GM23338 (cell line): ENCODE data around the gene SORL1. TPM values are rescaled to one million over a fixed set of nuclear protein-coding genes. Genes with fewer than 3 reads are reported as not detected.

Source experiments
- ATAC-seq: fragments of 200-7000 bp; cut with Tn5 transposase; 3 replicates; pipeline ENCODE4 v1.9.1; 2020
- DNase-seq: peaks from one replicate; pipeline ENCODE4 v3.0.0-alpha.2; 2015; ENCODE audit warnings: low spot score
- H2AFZ ChIP-seq: fragments of 200-600 bp; sonication (generic); 2 replicates; pipeline ENCODE4 v1.8.0; 2016; ENCODE audit warnings: antibody characterized with exemption, mild to moderate bottlenecking, moderate library complexity
- H3F3A ChIP-seq: fragments of 200-600 bp; sonication (generic); replicated peaks from 2 replicates; pipeline ENCODE4 v1.8.0; 2017; ENCODE audit warnings: antibody characterized with exemption, mixed run types, low read depth
- H3K27ac ChIP-seq: fragments of 200-600 bp; sonication (generic); 2 replicates; pipeline ENCODE4 v1.6.1; 2016; ENCODE audit warnings: low read depth
- H3K27me3 ChIP-seq: fragments of 200-600 bp; sonication (generic); 2 replicates; pipeline ENCODE4 v1.8.0; 2016; ENCODE audit warnings: mild to moderate bottlenecking, mixed run types, moderate library complexity; ENCODE audit not compliant: insufficient read depth
- H3K36me3 ChIP-seq: fragments of 200-600 bp; sonication (generic); 2 replicates; pipeline ENCODE4 v1.8.0; 2016; ENCODE audit warnings: mild to moderate bottlenecking; ENCODE audit not compliant: insufficient read depth
- H3K4me1 ChIP-seq: fragments of 200-600 bp; sonication (generic); 2 replicates; pipeline ENCODE4 v1.8.0; 2016; ENCODE audit warnings: mild to moderate bottlenecking, moderate library complexity; ENCODE audit not compliant: insufficient read depth
- H3K4me2 ChIP-seq: fragments of 200-600 bp; sonication (generic); 2 replicates; pipeline ENCODE4 v1.7.1; 2017; ENCODE audit warnings: mixed run types
- H3K4me3 ChIP-seq: fragments of 200-600 bp; sonication (generic); 2 replicates; pipeline ENCODE4 v1.6.1; 2016; ENCODE audit warnings: mixed run types
- H3K79me2 ChIP-seq: fragments of 200-600 bp; sonication (generic); replicated peaks from 2 replicates; pipeline ENCODE4 v1.8.0; 2017; ENCODE audit warnings: mild to moderate bottlenecking; ENCODE audit not compliant: insufficient read depth
- H3K9me2 ChIP-seq: fragments of 200-600 bp; sonication (generic); 2 replicates; pipeline ENCODE4 v1.8.0; 2017; ENCODE audit not compliant: insufficient read depth
- H4K20me1 ChIP-seq: fragments of 200-600 bp; sonication (generic); replicated peaks from 2 replicates; pipeline ENCODE4 v1.8.0; 2017; ENCODE audit warnings: mild to moderate bottlenecking; ENCODE audit not compliant: insufficient read depth
- H3K27ac Mint-ChIP-seq: 2 replicates; pipeline ENCODE4 v1.8.0; 2020; ENCODE audit warnings: inconsistent platforms, mild to moderate bottlenecking, moderate library complexity, mixed read lengths
- H3K27me3 Mint-ChIP-seq: 3 replicates; pipeline ENCODE4 v1.8.0; 2022; ENCODE audit warnings: low read depth, mild to moderate bottlenecking, moderate library complexity, mixed read lengths, inconsistent platforms; ENCODE audit not compliant: insufficient read depth, poor library complexity
- H3K36me3 Mint-ChIP-seq: 3 replicates; pipeline ENCODE4 v1.8.0; 2021; ENCODE audit warnings: low read depth, mild to moderate bottlenecking, inconsistent platforms, moderate library complexity, mixed read lengths
- H3K4me1 Mint-ChIP-seq: 3 replicates; pipeline ENCODE4 v1.8.0; 2020; ENCODE audit warnings: mild to moderate bottlenecking, inconsistent platforms, mixed read lengths
- H3K4me3 Mint-ChIP-seq: 3 replicates; pipeline ENCODE4 v1.8.0; 2021; ENCODE audit warnings: moderate library complexity, mild to moderate bottlenecking, inconsistent platforms, mixed read lengths
- H3K9me3 Mint-ChIP-seq: 3 replicates; pipeline ENCODE4 v1.8.0; 2020; ENCODE audit warnings: moderate library complexity, mild to moderate bottlenecking, inconsistent platforms, mixed read lengths
- CREB1 ChIP-seq: fragments of 250-450 bp; sonication (Bioruptor Pico); IDR thresholded peaks from 2 replicates; pipeline ENCODE4 v1.5.0; 2020; ENCODE audit warnings: low read depth, mild to moderate bottlenecking, moderate library complexity
- EZH2phosphoT487 ChIP-seq: fragments of 200-600 bp; sonication (generic); IDR thresholded peaks from one replicate; pipeline ENCODE4 v1.8.1; 2018; ENCODE audit warnings: antibody characterized with exemption; ENCODE audit not compliant: unreplicated experiment
- JUNB ChIP-seq: IDR thresholded peaks from one replicate; pipeline ENCODE4 v1.6.1; 2016; ENCODE audit warnings: antibody characterized with exemption; ENCODE audit not compliant: unreplicated experiment
- NANOG ChIP-seq: IDR thresholded peaks from 2 replicates; pipeline ENCODE4 v1.6.1; 2016; ENCODE audit warnings: antibody characterized with exemption, borderline replicate concordance
- STAT1 ChIP-seq: IDR thresholded peaks from one replicate; pipeline ENCODE4 v1.6.1; 2016; ENCODE audit warnings: antibody characterized with exemption; ENCODE audit not compliant: unreplicated experiment
- ZNF114 ChIP-seq: fragments of 250-450 bp; sonication (Bioruptor Pico); IDR thresholded peaks from 2 replicates; pipeline ENCODE4 v1.5.0; 2020; ENCODE audit warnings: mild to moderate bottlenecking, moderate library complexity
- polyA plus RNA-seq: library from polyadenylated mRNA; unstranded; fragments of >200 nt; fragmentation: Nextera tagmentation; extraction: Ambion mirVana; gene quantifications from 2 replicates; pipeline ENCODE4 v1.2.1, GENCODE V29; 2016
- total RNA-seq: library from RNA; depleted of rRNA; stranded (reverse); fragments of >200 nt; shearing (Covaris generic); gene quantifications from 2 replicates; pipeline ENCODE4 v1.2.3, GENCODE V29; 2014
- TF ChIP-seq, protein P1 (sequence below): fragments of 250-450 bp; sonication (Bioruptor Pico); IDR thresholded peaks from 2 replicates; pipeline ENCODE4 v1.5.0; 2020; ENCODE audit warnings: mild to moderate bottlenecking, moderate library complexity
- TF ChIP-seq, protein P2 (sequence below), 2 experiments: fragments of 200-600 bp in 1 of 2; sonication (generic) in 1 of 2; conservative IDR thresholded peaks; 2 replicates each; pipeline versions ENCODE4 v1.5.1 to v1.6.1; 2016 to 2017; ENCODE audit warnings: antibody characterized with exemption in 2 of 2, low read depth in 2 of 2, mild to moderate bottlenecking in 2 of 2, moderate library complexity in 1 of 2
- TF ChIP-seq, protein P3 (sequence below): IDR thresholded peaks from 2 replicates; pipeline ENCODE4 v1.6.1; 2016; ENCODE audit warnings: antibody characterized with exemption
- TF ChIP-seq, protein P4 (sequence below): IDR thresholded peaks from one replicate; pipeline ENCODE4 v1.6.1; 2018; ENCODE audit warnings: antibody characterized with exemption; ENCODE audit not compliant: unreplicated experiment

SORL1 gene
- total and polyA plus RNA-seq, 2 experiments from 2014 or later: 23.0 to 78.8 TPM

DNA sequence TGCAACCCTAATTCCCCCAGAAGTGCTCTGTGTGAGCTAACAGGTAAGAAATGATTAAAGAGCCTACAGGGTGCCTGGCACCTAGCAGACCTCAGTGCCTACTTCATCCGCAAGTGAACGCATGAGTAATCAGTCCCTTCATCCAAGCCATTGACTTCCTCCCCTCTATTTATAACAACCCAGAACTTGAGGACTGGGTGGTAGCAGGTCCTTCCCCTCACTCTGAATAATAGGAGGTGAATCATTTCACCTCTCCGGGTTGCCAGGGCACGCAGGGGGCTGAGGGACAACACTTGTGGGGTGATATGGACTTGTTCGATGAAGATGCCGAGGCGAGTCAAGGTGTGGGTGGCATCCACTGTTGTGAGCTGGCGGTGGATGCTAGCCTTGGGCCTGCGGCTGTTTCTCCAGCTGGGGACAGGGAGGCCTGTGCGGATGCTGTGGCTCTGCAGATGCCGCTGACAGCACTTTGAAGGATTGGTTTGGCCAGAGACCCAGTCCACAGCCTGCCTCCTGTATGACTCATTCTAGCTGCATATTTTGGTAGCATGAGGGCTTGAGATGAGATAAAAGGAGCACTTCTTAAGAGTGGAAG is 12.3 kb downstream of the SORL1 start:
- Mint-ChIP-seq H3K27ac (peak overlapping the region; percentile 56; the same call in 1 of the 2 replicates), H3K27me3 (peaks cover 16% of the 10 kb centered on the region), H3K4me3 (no peak overlapping the region), H3K9me3 (no peaks in the 10 kb centered on the region), H3K36me3 (peaks cover 9% of the 10 kb centered on the region; the same call in 2 of the 3 replicates), H3K4me1 (peaks cover 88% of the 10 kb centered on the region)
- no peak for DNase-seq
- H3F3A ChIP-seq: peaks cover 5% of the 10 kb centered on the region; the same call in 1 of the 2 replicates
- peaks cover 91% of the 10 kb centered on the region for H3K4me1 ChIP-seq
- peak overlapping the region; percentile 93; the same call in 1 of the 2 replicates for H3K27ac ChIP-seq
- no peak overlapping the region for H2AFZ ChIP-seq
- 0 out of 3 replicates have a peak, but pooled peaks have one; percentile 4 for ATAC-seq
- H3K36me3 ChIP-seq: peaks cover 3% of the 10 kb centered on the region; the same call in 1 of the 2 replicates
- H3K9me2 ChIP-seq: no peaks in the 10 kb centered on the region
- H3K4me3 ChIP-seq: no peak overlapping the region
- peaks cover 98% of the 10 kb centered on the region for H3K79me2 ChIP-seq
- TF ChIP-seq, protein P1, sequence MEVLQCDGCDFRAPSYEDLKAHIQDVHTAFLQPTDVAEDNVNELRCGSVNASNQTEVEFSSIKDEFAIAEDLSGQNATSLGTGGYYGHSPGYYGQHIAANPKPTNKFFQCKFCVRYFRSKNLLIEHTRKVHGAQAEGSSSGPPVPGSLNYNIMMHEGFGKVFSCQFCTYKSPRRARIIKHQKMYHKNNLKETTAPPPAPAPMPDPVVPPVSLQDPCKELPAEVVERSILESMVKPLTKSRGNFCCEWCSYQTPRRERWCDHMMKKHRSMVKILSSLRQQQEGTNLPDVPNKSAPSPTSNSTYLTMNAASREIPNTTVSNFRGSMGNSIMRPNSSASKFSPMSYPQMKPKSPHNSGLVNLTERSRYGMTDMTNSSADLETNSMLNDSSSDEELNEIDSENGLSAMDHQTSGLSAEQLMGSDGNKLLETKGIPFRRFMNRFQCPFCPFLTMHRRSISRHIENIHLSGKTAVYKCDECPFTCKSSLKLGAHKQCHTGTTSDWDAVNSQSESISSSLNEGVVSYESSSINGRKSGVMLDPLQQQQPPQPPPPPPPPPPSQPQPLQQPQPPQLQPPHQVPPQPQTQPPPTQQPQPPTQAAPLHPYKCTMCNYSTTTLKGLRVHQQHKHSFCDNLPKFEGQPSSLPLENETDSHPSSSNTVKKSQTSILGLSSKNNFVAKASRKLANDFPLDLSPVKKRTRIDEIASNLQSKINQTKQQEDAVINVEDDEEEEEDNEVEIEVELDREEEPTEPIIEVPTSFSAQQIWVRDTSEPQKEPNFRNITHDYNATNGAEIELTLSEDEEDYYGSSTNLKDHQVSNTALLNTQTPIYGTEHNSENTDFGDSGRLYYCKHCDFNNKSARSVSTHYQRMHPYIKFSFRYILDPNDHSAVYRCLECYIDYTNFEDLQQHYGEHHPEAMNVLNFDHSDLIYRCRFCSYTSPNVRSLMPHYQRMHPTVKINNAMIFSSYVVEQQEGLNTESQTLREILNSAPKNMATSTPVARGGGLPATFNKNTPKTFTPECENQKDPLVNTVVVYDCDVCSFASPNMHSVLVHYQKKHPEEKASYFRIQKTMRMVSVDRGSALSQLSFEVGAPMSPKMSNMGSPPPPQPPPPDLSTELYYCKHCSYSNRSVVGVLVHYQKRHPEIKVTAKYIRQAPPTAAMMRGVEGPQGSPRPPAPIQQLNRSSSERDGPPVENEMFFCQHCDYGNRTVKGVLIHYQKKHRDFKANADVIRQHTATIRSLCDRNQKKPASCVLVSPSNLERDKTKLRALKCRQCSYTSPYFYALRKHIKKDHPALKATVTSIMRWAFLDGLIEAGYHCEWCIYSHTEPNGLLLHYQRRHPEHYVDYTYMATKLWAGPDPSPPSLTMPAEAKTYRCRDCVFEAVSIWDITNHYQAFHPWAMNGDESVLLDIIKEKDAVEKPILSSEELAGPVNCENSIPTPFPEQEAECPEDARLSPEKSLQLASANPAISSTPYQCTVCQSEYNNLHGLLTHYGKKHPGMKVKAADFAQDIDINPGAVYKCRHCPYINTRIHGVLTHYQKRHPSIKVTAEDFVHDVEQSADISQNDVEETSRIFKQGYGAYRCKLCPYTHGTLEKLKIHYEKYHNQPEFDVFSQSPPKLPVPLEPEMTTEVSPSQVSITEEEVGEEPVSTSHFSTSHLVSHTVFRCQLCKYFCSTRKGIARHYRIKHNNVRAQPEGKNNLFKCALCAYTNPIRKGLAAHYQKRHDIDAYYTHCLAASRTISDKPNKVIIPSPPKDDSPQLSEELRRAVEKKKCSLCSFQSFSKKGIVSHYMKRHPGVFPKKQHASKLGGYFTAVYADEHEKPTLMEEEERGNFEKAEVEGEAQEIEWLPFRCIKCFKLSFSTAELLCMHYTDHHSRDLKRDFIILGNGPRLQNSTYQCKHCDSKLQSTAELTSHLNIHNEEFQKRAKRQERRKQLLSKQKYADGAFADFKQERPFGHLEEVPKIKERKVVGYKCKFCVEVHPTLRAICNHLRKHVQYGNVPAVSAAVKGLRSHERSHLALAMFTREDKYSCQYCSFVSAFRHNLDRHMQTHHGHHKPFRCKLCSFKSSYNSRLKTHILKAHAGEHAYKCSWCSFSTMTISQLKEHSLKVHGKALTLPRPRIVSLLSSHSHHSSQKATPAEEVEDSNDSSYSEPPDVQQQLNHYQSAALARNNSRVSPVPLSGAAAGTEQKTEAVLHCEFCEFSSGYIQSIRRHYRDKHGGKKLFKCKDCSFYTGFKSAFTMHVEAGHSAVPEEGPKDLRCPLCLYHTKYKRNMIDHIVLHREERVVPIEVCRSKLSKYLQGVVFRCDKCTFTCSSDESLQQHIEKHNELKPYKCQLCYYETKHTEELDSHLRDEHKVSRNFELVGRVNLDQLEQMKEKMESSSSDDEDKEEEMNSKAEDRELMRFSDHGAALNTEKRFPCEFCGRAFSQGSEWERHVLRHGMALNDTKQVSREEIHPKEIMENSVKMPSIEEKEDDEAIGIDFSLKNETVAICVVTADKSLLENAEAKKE (CRISPR knock-in tag): no peak
- TF ChIP-seq, protein P2, sequence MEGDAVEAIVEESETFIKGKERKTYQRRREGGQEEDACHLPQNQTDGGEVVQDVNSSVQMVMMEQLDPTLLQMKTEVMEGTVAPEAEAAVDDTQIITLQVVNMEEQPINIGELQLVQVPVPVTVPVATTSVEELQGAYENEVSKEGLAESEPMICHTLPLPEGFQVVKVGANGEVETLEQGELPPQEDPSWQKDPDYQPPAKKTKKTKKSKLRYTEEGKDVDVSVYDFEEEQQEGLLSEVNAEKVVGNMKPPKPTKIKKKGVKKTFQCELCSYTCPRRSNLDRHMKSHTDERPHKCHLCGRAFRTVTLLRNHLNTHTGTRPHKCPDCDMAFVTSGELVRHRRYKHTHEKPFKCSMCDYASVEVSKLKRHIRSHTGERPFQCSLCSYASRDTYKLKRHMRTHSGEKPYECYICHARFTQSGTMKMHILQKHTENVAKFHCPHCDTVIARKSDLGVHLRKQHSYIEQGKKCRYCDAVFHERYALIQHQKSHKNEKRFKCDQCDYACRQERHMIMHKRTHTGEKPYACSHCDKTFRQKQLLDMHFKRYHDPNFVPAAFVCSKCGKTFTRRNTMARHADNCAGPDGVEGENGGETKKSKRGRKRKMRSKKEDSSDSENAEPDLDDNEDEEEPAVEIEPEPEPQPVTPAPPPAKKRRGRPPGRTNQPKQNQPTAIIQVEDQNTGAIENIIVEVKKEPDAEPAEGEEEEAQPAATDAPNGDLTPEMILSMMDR (conservative IDR thresholded peaks at IDR 0.05; ENCODE audit: low read depth in 2 of 2): no peak
- TF ChIP-seq ZNF114 (CRISPR knock-in tag): no peak
- TF ChIP-seq, protein P3, sequence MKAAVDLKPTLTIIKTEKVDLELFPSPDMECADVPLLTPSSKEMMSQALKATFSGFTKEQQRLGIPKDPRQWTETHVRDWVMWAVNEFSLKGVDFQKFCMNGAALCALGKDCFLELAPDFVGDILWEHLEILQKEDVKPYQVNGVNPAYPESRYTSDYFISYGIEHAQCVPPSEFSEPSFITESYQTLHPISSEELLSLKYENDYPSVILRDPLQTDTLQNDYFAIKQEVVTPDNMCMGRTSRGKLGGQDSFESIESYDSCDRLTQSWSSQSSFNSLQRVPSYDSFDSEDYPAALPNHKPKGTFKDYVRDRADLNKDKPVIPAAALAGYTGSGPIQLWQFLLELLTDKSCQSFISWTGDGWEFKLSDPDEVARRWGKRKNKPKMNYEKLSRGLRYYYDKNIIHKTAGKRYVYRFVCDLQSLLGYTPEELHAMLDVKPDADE: no peak
- TF ChIP-seq STAT1: no peak
- TF ChIP-seq JUNB: no peak
- no peak for TF ChIP-seq CREB1 (CRISPR knock-in tag)
- TF ChIP-seq NANOG: no peak
- TF ChIP-seq, protein P4, sequence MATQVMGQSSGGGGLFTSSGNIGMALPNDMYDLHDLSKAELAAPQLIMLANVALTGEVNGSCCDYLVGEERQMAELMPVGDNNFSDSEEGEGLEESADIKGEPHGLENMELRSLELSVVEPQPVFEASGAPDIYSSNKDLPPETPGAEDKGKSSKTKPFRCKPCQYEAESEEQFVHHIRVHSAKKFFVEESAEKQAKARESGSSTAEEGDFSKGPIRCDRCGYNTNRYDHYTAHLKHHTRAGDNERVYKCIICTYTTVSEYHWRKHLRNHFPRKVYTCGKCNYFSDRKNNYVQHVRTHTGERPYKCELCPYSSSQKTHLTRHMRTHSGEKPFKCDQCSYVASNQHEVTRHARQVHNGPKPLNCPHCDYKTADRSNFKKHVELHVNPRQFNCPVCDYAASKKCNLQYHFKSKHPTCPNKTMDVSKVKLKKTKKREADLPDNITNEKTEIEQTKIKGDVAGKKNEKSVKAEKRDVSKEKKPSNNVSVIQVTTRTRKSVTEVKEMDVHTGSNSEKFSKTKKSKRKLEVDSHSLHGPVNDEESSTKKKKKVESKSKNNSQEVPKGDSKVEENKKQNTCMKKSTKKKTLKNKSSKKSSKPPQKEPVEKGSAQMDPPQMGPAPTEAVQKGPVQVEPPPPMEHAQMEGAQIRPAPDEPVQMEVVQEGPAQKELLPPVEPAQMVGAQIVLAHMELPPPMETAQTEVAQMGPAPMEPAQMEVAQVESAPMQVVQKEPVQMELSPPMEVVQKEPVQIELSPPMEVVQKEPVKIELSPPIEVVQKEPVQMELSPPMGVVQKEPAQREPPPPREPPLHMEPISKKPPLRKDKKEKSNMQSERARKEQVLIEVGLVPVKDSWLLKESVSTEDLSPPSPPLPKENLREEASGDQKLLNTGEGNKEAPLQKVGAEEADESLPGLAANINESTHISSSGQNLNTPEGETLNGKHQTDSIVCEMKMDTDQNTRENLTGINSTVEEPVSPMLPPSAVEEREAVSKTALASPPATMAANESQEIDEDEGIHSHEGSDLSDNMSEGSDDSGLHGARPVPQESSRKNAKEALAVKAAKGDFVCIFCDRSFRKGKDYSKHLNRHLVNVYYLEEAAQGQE: no peak
- no peak for TF ChIP-seq EZH2phosphoT487
- H3K27me3 ChIP-seq: no peaks in the 10 kb centered on the region
- peak overlapping the region; percentile 74 for H3K4me2 ChIP-seq
- peaks cover 11% of the 10 kb centered on the region for H4K20me1 ChIP-seq
